Vagina (tissue), 2 donors: Measurements from ENCODE around the gene LRRC3.

Experiments used
- CTCF ChIP-seq, 3 experiments: fragments of 450-650 bp in 2 of 3; fragments of 200-600 bp in 1 of 3; sonication (generic) in 1 of 3; IDR thresholded peaks; one replicate each; pipeline ENCODE4 v1.5.1; 2017 to 2019; ENCODE audit warnings: antibody characterized with exemption in 3 of 3, mild to moderate bottlenecking in 2 of 3, moderate library complexity in 2 of 3
- POLR2AphosphoS5 ChIP-seq, 2 donors: sonication (generic); formaldehyde crosslinking; IDR thresholded peaks; one replicate each; pipeline ENCODE4 v1.9.0; 2017; ENCODE audit warnings: antibody characterized with exemption in 2 of 2, mild to moderate bottlenecking in 2 of 2, low read depth in 1 of 2; ENCODE audit not compliant: insufficient read depth in 1 of 2

GRCh38 chr21:44502171-44502958 lies 47.1 kb downstream of the LRRC3 start:
- no peak for TF ChIP-seq CTCF (IDR thresholded peaks at IDR 0.05)
- TF ChIP-seq POLR2AphosphoS5 (IDR thresholded peaks at IDR 0.05; ENCODE audit: insufficient read depth in 1 of 2, low read depth in 1 of 2) = no peak
